Mesodermal cell (in vitro differentiated cells): ENCODE results near the gene BACE1-AS.

ENCODE experiments used
- H3K27ac ChIP-seq: 2 replicates; pipeline ENCODE4 v1.7.0; 2013; ENCODE audit warnings: mild to moderate bottlenecking, low read depth, low read length, moderate library complexity; ENCODE audit not compliant: severe bottlenecking
- H3K36me3 ChIP-seq: 2 replicates; pipeline ENCODE4 v1.7.1; 2013; ENCODE audit warnings: mild to moderate bottlenecking, low read length, moderate library complexity; ENCODE audit not compliant: control insufficient read depth, insufficient read depth
- H3K4me1 ChIP-seq: one replicate; pipeline ENCODE4 v1.7.1; 2013; ENCODE audit warnings: mild to moderate bottlenecking, low read length; ENCODE audit not compliant: insufficient read depth, control insufficient read depth, poor library complexity, severe bottlenecking
- H3K4me3 ChIP-seq: 2 replicates; pipeline ENCODE4 v1.7.0; 2013; ENCODE audit warnings: low read length, control low read depth, mild to moderate bottlenecking; ENCODE audit not compliant: insufficient read depth, poor library complexity, severe bottlenecking; ENCODE audit errors: extremely low read depth
- H3K9me3 ChIP-seq: 2 replicates; pipeline ENCODE4 v1.7.1; 2013; ENCODE audit warnings: mild to moderate bottlenecking, low read length, moderate library complexity; ENCODE audit not compliant: control insufficient read depth
- WGBS, 2 experiments: methylation state at CpG; one replicate each; pipeline ENCODE4 v1.1.5; 2013; ENCODE audit warnings: missing lambda C conversion rate in 2 of 2; ENCODE audit not compliant: insufficient coverage in 2 of 2; 5-methylcytosine and 5-hydroxymethylcytosine counted together

Gene BACE1-AS

DNA sequence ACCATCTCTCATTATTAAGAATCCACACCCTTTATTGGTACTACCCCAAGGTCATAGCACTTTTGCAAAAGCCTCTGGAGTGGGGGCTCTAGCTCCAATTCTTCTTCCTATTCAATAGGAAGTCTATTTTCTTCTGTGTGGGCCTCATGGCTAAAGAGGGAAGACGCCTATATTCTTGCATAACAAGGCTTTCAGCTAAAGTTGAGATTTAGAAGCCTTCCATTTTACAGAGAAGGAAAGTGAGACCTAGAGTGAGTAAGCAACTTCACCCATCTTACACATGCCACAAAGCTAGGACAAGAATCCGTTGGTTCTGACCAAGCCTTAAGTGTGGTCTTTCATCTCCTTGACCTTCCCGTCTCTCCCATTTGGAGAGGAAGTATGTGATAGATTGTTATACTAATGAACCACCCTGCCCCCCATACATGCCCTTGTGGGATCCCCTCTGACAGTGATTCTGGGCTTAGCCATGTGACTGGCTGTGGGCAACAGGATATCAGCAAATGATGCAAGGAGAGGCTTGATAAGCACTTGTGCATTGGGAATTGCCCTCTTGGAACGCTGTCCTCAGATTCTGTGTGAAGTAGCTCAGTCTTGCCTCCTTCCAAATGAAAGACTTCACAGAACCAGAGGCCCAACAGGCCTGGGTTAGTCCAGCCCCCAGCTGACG lies 12.6 kb downstream of the BACE1-AS start:
- 86 to 89% methylated on average over 2 to 3 of the region's 5 CpGs for WGBS, 2 experiments
- no peak overlapping the region for H3K27ac ChIP-seq
- H3K36me3 ChIP-seq: peaks cover 13% of the 10 kb centered on the region
- no peak overlapping the region for H3K4me3 ChIP-seq
- peaks cover 23% of the 10 kb centered on the region for H3K4me1 ChIP-seq
- no peaks in the 10 kb centered on the region for H3K9me3 ChIP-seq

DNA sequence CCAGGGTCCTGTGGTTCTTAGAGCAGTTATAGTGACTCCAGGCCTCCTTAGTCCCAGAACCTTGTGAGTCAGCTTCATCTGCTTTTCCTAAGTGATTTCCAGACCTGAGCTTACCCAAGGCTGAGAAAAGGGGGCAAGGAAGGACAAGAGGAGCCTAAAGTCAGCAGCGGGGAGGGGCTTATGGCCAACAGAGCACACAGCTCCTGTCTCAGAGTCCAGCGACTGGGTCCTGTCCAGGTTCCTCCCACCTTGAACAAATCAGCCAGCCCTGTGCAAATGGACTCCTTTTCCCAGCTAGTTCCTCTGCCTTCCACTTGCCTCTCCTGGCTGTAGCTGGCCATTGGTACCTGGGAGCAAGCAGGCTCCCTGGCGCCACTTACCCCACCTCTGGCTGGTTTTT lies 14.0 kb downstream of the BACE1-AS start:
- Histone ChIP-seq H3K4me1 (peaks cover 12% of the 10 kb centered on the region), H3K4me3 (no peak overlapping the region), H3K9me3 (no peaks in the 10 kb centered on the region), H3K36me3 (peaks cover 13% of the 10 kb centered on the region), H3K27ac (no peak overlapping the region)
- WGBS, 2 experiments: 86 to 89% methylated on average over 3 of the region's 3 CpGs

DNA sequence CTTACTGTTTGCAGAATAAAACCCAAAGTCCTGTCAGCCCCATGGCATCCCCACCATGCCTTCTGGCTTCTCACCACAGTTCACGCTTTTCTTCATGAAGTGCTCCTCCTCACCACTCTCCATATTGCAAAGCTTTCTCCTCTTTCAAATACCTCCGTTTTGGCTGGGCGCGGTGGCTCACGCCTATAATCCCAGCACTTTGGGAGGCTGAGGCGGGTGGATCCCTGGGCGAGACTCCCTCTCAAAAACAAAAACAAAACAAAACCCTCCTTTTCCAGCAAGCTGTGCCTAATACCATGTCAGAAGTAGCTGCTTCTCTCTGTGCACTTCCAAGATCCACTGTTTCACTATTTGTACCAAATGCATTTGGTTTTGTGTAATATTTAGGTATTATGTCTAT lies 18.2 kb downstream of the BACE1-AS start:
- no peak overlapping the region for H3K4me3 ChIP-seq
- H3K27ac ChIP-seq: no peak overlapping the region
- peaks cover 7% of the 10 kb centered on the region for H3K4me1 ChIP-seq
- WGBS, 2 experiments: 91% methylated on average over 7 of the region's 7 CpGs
- peaks cover 13% of the 10 kb centered on the region for H3K36me3 ChIP-seq
- H3K9me3 ChIP-seq: no peaks in the 10 kb centered on the region

DNA sequence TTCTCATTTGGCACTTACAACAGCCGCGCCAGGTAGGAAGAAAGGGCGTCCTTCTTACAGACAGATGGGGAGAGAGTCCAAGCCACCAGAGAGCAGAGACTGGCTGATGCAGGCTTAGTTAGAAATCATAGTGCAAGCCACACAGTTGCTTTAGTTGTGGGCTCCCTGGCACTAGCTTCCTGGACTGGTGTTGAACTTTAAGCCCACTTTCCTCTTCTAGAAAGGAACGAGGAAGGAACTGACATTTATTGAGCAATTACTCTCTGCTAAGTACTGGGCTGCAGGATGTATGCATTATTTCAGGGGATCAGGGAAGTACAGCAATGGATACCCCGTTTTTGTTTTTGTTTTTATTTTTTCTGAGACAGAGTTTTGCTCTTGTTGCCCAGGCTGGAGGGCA lies 21.9 kb downstream of the BACE1-AS start:
- 89 to 96% methylated on average over 4 to 5 of the region's 5 CpGs for WGBS, 2 experiments
- H3K36me3 ChIP-seq: no peaks in the 10 kb centered on the region
- no peaks in the 10 kb centered on the region for H3K9me3 ChIP-seq

DNA sequence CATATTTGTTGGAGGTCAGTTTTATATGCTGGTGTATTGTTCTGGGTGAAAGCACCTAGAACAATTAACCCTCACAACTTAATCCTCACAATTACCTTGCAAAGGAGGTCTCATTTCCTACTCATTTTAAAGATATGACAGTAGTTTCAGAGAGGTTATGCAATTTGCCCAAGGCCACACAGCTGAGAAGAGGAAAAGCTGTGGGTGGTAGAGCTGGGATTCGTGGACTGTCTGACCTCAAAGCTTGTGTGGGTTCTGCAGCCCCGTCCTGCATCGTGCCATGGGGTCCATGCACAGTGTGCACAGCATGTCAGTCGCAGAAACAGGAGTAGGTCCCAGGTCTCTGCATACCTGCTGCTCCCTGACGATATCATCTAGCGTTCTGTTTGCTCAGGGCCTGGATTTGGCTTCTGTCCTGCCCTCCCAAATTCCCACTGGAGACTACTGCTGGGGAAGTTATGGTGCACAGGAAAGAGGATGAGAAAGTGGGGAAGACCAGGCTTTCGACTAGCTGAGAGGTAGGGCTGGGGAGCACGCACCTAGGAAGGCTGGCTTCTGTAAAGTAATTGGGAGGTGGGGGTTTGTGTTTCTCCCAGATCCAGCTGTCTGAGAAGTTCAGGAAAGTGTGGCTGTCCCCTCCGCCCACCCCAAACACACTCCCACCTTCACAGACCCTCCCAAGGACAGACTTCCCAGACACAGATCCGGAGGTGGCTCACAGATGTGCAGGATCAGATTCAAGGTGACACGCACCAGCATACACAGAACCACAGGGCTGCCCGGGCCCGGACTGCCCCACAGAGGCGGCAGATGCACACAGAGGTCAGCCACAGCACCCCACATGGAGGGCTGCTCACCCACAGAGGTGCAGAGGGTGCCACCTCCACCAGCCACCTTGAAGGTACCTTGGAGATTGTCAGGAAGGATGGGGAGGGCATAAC lies 23.0 kb downstream of the BACE1-AS start:
- Histone ChIP-seq H3K36me3 (no peaks in the 10 kb centered on the region), H3K4me1 (peaks cover 13% of the 10 kb centered on the region), H3K27ac (no peak overlapping the region), H3K9me3 (no peaks in the 10 kb centered on the region), H3K4me3 (peak overlapping the region; percentile 68)
- 75 to 78% methylated on average over 10 to 13 of the region's 14 CpGs for WGBS, 2 experiments

More for the DNA sequence above, 21.9 kb downstream of the BACE1-AS start:
- H3K4me1 ChIP-seq: peaks cover 13% of the 10 kb centered on the region
- no peak overlapping the region for H3K27ac ChIP-seq
- H3K4me3 ChIP-seq: no peak overlapping the region

DNA sequence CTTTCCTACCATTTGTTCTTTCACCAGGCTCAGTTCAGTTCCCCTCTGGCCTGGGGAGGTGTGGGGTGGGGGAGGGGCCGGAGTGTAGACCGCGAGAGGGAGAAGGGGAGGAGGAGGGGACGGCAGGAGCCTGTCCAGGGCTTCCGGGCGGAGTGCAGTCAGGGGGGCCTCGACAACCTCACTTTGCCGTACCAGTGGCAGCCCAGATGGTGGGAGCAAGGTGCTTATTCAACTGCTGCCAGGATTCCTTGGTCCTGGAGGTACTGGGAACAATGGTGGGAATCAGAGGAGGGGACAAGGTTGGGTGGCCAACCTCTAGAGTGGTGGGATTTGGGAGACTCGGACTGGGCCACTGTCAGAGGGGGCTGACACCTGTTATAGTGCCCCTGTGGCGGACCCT lies 23.7 kb downstream of the BACE1-AS start:
- Histone ChIP-seq H3K9me3 (no peaks in the 10 kb centered on the region), H3K36me3 (no peaks in the 10 kb centered on the region), H3K4me3 (peak overlapping the region; percentile 68), H3K4me1 (peaks cover 13% of the 10 kb centered on the region), H3K27ac (no peak overlapping the region)
- 11 to 18% methylated on average over 6 to 7 of the region's 10 CpGs for WGBS, 2 experiments

DNA sequence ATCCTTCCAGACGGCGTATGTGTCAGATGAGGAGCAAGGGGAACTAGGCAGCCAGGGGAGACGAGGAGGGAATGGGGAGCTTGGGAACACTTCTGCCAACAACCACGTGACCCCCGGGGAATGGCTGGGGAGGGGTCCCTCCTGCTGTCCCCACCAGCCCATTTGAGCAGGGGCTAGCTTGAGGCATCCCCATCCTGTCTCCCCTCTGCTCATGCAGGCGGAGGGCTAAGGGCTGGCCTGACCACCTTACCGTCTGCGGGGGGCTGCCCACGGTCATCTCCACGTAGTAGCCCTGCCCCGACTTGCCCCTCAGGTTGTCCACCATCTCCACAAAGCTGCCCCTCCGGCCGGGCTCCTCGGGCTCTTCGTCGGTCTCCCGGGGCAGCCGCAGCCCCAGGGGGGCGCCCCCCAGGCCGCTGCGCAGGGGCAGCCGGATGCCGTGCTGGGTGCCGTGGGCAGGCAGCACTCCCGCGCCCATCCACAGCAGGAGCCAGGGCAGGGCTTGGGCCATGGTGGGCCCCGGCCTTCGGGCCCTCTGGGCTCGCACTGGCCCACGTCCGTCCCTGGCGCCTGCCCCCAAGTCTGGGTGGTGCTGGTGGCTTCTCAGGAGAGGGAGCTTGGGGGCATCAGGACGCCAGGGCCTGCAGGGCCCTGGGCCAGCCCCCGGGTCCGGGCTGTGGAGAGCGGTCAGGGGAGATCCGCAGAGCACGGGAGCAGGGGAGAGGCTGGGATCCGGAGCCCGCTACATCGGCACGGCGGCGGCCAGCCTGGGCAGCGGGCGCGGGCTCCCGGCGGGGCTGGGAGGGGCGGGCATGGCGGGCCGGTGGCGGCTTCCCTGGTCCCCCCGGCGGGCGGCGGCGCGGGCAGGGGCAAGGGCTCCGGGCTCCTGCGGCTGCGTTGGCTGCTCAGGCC lies 24.4 kb downstream of the BACE1-AS start:
- Histone ChIP-seq H3K27ac (no peak overlapping the region), H3K36me3 (no peaks in the 10 kb centered on the region), H3K9me3 (no peaks in the 10 kb centered on the region), H3K4me1 (peaks cover 13% of the 10 kb centered on the region), H3K4me3 (peak overlapping the region; percentile 68)
- 4 to 5% methylated on average over 34 to 56 of the region's 62 CpGs for WGBS, 2 experiments

DNA sequence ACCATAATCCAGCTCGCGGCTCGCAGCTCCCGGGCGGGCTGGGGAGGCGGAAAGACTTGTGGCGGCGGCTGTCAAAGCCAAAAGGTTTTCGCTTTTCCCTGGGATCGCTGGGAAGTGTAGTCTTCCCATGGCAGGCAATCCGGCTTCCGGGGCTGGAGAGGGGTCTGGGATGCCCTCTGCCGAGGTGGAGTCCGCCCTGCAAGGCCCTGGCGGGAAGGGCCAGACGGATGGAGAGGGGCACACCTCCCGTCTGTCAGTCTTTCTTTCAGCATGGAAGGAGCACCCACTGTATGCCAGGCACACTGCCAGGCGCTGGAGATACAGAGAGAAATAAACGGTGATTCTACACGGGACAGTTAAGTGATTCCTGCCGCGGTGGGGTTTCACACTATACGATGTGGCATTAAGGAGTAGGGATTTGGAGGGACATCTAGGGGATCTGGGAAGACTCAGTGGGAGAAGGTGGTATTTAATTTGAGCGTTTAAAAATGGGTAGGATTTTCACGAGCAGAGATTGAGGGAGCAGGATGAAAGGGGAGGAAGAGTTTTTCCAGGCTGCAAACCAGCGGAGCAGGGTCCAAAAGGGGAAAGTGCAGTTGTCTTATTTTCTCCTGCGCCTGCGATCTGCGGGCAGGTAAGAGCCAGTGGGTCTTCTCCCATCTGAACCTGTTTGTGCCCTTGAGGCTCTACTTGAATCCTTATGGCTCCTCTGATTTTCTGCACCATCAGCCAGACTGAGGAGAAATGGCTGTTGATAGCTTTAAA lies 25.2 kb downstream of the BACE1-AS start, which contains the start of gene BACE1:
Gene BACE1, minus strand, starts transcription at position 60 of the 765 bp plus-strand sequence. CDS start 461 bp downstream, outside the sequence.
- Histone ChIP-seq H3K4me1 (peaks cover 13% of the 10 kb centered on the region), H3K4me3 (peak within 1 kb of the TSS; percentile 68), H3K36me3 (no peaks in the 10 kb centered on the region), H3K27ac (no peak within 1 kb of the TSS), H3K9me3 (no peaks in the 10 kb centered on the region)
- 15 to 17% methylated on average over 29 of the region's 29 CpGs for WGBS, 2 experiments

DNA sequence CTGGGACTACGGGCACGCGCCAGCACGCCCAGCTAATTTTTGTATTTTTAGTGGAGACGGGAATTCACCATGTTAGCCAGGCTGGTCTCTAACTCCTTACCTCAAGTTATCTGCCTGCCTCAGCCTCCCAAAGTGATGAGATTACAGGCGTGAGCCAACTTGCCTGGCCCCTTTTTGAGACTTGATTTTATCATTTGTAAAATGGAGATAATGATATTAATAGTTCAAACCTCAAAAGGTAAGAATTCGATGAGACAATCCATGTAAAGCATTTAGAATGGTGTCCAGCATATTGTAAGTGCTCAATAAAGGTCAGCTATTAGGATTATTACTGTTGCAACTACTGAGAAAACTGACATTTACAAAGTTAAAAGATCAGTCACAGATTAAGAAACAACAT lies 27.6 kb downstream of the BACE1-AS start:
- Histone ChIP-seq H3K4me3 (no peak overlapping the region), H3K9me3 (no peaks in the 10 kb centered on the region), H3K36me3 (no peaks in the 10 kb centered on the region), H3K27ac (no peak overlapping the region), H3K4me1 (peaks cover 13% of the 10 kb centered on the region)
- WGBS, 2 experiments: 91 to 95% methylated on average over 6 to 7 of the region's 7 CpGs
